Transverse colon (tissue), 4 donors: ENCODE data around the gene PIP4P1. TPM values are rescaled to one million over a fixed set of nuclear protein-coding genes. Genes with fewer than 3 reads are reported as not detected.
A peak's percentile ranks its signal among the peaks of the same experiment; 100 is the strongest.

Experiments used
- DNase-seq: peaks from one replicate; pipeline ENCODE4 v3.0.0-alpha.2; 2019
- H3K27ac ChIP-seq, 4 donors: fragments of 200-600 bp; sonication (generic); 2 replicates each; pipeline ENCODE4 v1.5.1; 2016 to 2018; ENCODE audit warnings: inconsistent platforms in 4 of 4
- H3K27me3 ChIP-seq: fragments of 200-600 bp; sonication (generic); 2 replicates; pipeline ENCODE4 v1.5.1; 2017; ENCODE audit warnings: inconsistent platforms
- H3K36me3 ChIP-seq, 4 donors: fragments of 200-600 bp; sonication (generic); 2 replicates each; pipeline ENCODE4 v1.5.1; 2017 to 2019; ENCODE audit warnings: inconsistent platforms in 4 of 4
- H3K4me1 ChIP-seq, 4 donors: fragments of 200-600 bp; sonication (generic); 2 replicates each; pipeline ENCODE4 v1.5.1; 2017 to 2020; ENCODE audit warnings: inconsistent platforms in 4 of 4
- H3K4me3 ChIP-seq, 4 donors: fragments of 200-600 bp; sonication (generic); 1 replicate in 1 of 4; 2 replicates in 3 of 4; pipeline versions ENCODE4 v1.5.1 to v1.6.1; 2017 to 2019; ENCODE audit warnings: inconsistent platforms in 4 of 4
- H3K9me3 ChIP-seq, 2 donors: fragments of 200-600 bp; sonication (generic); 2 replicates each; pipeline ENCODE4 v1.5.1; 2017 to 2019; ENCODE audit warnings: inconsistent platforms in 2 of 2
- EP300 ChIP-seq: sonication (generic); formaldehyde crosslinking; IDR thresholded peaks from one replicate; pipeline ENCODE4 v1.6.1; 2017; ENCODE audit warnings: antibody characterized with exemption, low read depth
- POLR2A ChIP-seq: fragments of 450-650 bp; IDR thresholded peaks from one replicate; pipeline ENCODE4 v1.6.1; 2016; ENCODE audit warnings: antibody characterized with exemption, mild to moderate bottlenecking, moderate library complexity
- POLR2AphosphoS5 ChIP-seq, 3 donors: sonication (generic); formaldehyde crosslinking; IDR thresholded peaks; one replicate each; pipeline ENCODE4 v1.6.1; 2016; ENCODE audit warnings: antibody characterized with exemption in 3 of 3
- WGBS, 2 donors: methylation state at CpG; one replicate each; pipeline ENCODE4 v1.1.5; 2018; ENCODE audit warnings: low coverage in 1 of 2; 5-methylcytosine and 5-hydroxymethylcytosine counted together
- in situ Hi-C, 4 donors: fragments of 200-750 bp; cut with MboI; loops; one replicate each; pipeline versions ENCODE4 v1.15.0 to v1.15.1; 2017; ENCODE audit warnings: low sequenced_read_pairs in 3 of 4, low pct_ligation_motif_present in 1 of 4, low pct_unique_long_range_greater_than_20kb in 1 of 4
- intact Hi-C: fragments of 100-400 bp; cut with DNase I; formaldehyde crosslinking; loops from one replicate; pipeline ENCODE4 v1.15.1; 2023; ENCODE audit warnings: low total_unique reads
- total RNA-seq, 4 donors: library from RNA; depleted of rRNA; stranded (reverse); fragments of >200 nt; gene quantifications; one replicate each; pipeline ENCODE4 v1.1.0, GENCODE V29; 2016
- TF ChIP-seq, protein P1 (sequence below), 5 experiments: fragments of 200-600 bp in 3 of 5; fragments of 450-650 bp in 2 of 5; sonication (generic) in 3 of 5; IDR thresholded peaks; 1 replicate in 2 of 5; 2 replicates in 3 of 5; pipeline ENCODE4 v1.5.1; 2016 to 2017; ENCODE audit warnings: antibody characterized with exemption in 5 of 5, inconsistent platforms in 3 of 5, mild to moderate bottlenecking in 2 of 5, moderate library complexity in 1 of 5

PIP4P1 gene
- total RNA-seq, 4 donors from 2014 or later: 18.7 to 49.4 (median 31.1) TPM

DNA sequence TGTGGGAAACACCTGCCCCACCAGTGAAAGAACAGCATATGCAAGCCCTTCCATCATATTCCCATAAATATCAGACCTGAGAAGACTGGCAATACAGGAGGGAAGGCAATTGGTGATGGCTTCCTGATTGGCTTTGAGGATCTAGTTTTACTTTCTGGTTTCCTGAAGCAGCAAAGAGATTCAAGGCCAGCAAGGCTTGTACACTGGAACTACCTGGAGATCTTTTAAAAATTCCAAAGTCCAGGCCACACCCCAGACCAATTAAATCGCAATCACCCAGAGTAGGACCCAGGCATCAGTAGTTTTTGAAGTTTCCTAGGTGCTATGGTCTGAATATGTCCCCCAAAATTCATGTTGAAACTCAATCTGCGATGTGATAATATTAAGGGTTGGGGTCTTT is 45.0 kb downstream of the PIP4P1 start:
- peak; percentile 20 for TF ChIP-seq POLR2A
- TF ChIP-seq POLR2AphosphoS5 (IDR thresholded peaks at IDR 0.05): peak in 2 of 3 donors; percentile 30 to 67
- TF ChIP-seq, protein P1, sequence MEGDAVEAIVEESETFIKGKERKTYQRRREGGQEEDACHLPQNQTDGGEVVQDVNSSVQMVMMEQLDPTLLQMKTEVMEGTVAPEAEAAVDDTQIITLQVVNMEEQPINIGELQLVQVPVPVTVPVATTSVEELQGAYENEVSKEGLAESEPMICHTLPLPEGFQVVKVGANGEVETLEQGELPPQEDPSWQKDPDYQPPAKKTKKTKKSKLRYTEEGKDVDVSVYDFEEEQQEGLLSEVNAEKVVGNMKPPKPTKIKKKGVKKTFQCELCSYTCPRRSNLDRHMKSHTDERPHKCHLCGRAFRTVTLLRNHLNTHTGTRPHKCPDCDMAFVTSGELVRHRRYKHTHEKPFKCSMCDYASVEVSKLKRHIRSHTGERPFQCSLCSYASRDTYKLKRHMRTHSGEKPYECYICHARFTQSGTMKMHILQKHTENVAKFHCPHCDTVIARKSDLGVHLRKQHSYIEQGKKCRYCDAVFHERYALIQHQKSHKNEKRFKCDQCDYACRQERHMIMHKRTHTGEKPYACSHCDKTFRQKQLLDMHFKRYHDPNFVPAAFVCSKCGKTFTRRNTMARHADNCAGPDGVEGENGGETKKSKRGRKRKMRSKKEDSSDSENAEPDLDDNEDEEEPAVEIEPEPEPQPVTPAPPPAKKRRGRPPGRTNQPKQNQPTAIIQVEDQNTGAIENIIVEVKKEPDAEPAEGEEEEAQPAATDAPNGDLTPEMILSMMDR (IDR thresholded peaks at IDR 0.05): no peak
- H3K27ac ChIP-seq: peak overlapping the region; percentile 83 to 99 (median 89)
- 86% methylated on average over 2 of the region's 2 CpGs; no CpG with 5 or more reads in 1 of the 2 donors for WGBS, 2 donors
- no peaks in the 10 kb centered on the region for H3K36me3 ChIP-seq
- H3K4me1 ChIP-seq: peaks cover 4 to 71% (median 51%) of the 10 kb centered on the region in 4 donors
- no peaks in the 10 kb centered on the region for H3K27me3 ChIP-seq
- no peak overlapping the region for H3K4me3 ChIP-seq
- DNase-seq: peak; percentile 59
- intact Hi-C loops (no loop called here), in situ Hi-C loops (loop anchor here in 2 of 4 donors (10.0 to 25.0 kb wide), 2 partner anchors 49 to 196 kb away; partner anchors contain the start of genes PIP4P1 (in 1 of the 2) and PNP (in 1 of the 2))
- no peaks in the 10 kb centered on the region for H3K9me3 ChIP-seq

DNA sequence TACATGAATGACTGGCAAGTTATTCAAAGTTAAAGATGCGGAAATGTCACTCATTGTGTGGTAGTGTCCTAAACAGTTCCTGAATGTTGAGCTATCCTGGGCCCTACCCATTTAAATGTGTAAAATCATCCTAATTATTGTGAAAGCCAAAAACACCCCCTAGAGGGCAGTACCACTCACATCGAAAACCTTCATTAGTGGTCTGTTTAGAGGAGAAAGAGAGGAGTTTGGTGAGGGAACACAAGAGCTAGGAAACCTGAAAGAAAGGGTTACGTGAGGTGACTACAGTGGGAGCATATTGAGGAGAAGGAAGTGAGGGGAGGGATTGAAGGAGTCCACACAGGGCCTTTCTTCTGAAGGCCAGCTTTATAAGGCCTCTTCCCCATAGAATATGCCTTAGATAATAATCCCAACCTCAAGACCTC is 45.4 kb downstream of the PIP4P1 start:
- Histone ChIP-seq H3K4me3 (no peak overlapping the region), H3K27me3 (no peaks in the 10 kb centered on the region), H3K4me1 (peaks cover 4 to 70% (median 50%) of the 10 kb centered on the region in 4 donors), H3K36me3 (no peaks in the 10 kb centered on the region), H3K27ac (peak overlapping the region; percentile 83 to 99 (median 89)), H3K9me3 (no peaks in the 10 kb centered on the region)
- DNase-seq: peak; percentile 34
- in situ Hi-C loops: loop anchor here in 2 of 4 donors (10.0 to 25.0 kb wide), 2 partner anchors 49 to 197 kb away; partner anchors contain the start of genes PIP4P1 (in 1 of the 2) and PNP (in 1 of the 2)
- WGBS, 2 donors: 27 to 45% methylated on average over 3 of the region's 3 CpGs
- TF ChIP-seq, protein P1 (IDR thresholded peaks at IDR 0.05): peak; percentile 58 to 78 (median 61)
- no peak for TF ChIP-seq POLR2A
- intact Hi-C loops: no loop called here

DNA sequence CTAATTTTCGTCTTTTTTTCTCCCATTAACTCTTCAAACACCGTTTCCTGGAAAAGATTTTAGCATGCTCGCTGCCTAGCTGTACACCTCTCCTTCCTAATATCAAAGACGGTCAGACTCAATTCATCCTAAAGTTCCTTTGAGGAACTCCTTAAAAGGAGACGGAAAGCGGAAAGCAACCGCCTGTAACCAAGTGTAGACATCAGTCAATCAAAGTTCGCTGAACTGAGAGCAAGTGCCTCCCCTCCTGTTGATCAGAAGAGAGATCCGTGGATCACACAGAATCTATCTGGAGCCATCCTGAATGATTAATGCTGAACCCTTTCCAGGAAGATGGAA is 47.5 kb downstream of the PIP4P1 start:
- Histone ChIP-seq H3K27me3 (no peaks in the 10 kb centered on the region), H3K4me1 (peaks cover 4 to 55% (median 41%) of the 10 kb centered on the region in 4 donors), H3K4me3 (peak overlapping the region; percentile 65 to 93 (median 78)), H3K9me3 (no peaks in the 10 kb centered on the region), H3K27ac (peak overlapping the region; percentile 96 to 99 (median 98)), H3K36me3 (no peaks in the 10 kb centered on the region)
- intact Hi-C loops: no loop called here
- in situ Hi-C loops: loop anchor here in 2 of 4 donors (10.0 to 25.0 kb wide), 2 partner anchors 51 to 199 kb away; partner anchors contain the start of genes PIP4P1 (in 1 of the 2) and PNP (in 1 of the 2)
- WGBS, 2 donors: 0 to 9% methylated on average over 3 to 9 of the region's 9 CpGs
- peak; percentile 21 for DNase-seq
- TF ChIP-seq POLR2A (no peak), POLR2AphosphoS5 (IDR thresholded peaks at IDR 0.05) (no peak), EP300 (no peak)
- TF ChIP-seq, protein P1 (IDR thresholded peaks at IDR 0.05): no peak

DNA sequence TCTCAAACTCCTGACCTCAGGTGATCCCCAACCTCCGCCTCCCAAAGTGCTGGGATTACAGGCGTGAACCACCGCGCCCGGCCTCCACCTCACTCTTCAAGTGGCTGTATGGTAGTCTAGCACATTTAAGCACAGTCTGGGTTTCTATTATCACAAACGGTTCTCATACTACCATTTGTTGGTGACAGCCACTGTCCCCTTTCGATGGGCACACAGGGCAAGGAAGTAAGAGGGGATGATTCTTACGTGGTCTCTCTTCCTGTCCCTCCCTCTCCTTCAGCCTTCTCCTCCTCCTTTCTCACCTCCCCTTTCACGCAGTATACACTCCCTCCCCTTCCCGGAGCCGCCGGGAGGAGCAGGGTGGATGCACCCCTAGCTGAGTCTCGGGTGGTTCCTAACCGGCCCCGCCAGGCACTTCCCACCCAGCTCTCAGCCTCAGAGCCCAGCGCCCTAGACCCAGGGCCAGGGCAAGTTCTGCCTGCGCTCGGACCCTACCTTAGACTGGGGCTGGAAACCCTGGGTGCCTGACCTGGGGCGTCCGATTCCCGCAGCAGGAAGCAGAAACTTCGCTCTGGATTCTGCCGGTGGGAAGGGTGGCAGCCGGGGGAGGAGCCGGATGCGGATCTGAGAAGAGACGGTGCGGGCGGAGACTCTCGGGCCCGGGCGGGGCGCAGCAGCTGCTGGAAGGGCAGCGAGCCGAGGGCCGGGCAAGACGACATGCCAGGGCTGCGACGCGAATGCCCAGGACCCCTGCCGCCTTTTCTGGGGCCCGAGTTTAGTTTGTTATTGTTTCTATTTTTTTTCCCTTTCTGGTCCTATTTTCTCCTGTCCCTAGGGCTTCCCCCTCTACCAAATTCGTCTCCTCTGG is 48.1 kb downstream of the PIP4P1 start, which contains the start of gene TEP1:
Gene TEP1, minus strand, starts transcription at position 626 of the 868 bp plus-strand sequence. CDS start 5,062 bp downstream, outside the sequence.
- Histone ChIP-seq H3K4me3 (peak within 1 kb of the TSS; percentile 65 to 93 (median 78)), H3K4me1 (peaks cover 4 to 52% (median 38%) of the 10 kb centered on the region in 4 donors), H3K36me3 (peaks cover 0 to 4% (median under 1%) of the 10 kb centered on the region in 4 donors), H3K9me3 (no peaks in the 10 kb centered on the region), H3K27ac (peak within 1 kb of the TSS; percentile 96 to 99 (median 98)), H3K27me3 (no peaks in the 10 kb centered on the region)
- WGBS, 2 donors: 0% methylated on average over 12 to 37 of the region's 43 CpGs
- in situ Hi-C loops (loop anchor here in 2 of 4 donors (10.0 to 25.0 kb wide), 2 partner anchors 52 to 199 kb away; partner anchors contain the start of genes PIP4P1 (in 1 of the 2) and PNP (in 1 of the 2)), intact Hi-C loops (no loop called here)
- TF ChIP-seq POLR2A (peak; percentile 97), POLR2AphosphoS5 (IDR thresholded peaks at IDR 0.05) (peak; percentile 81 to 94 (median 91)), EP300 (no peak)
- TF ChIP-seq, protein P1 (IDR thresholded peaks at IDR 0.05): peak in 1 of 5 experiments; percentile 30
- peak; percentile 94 for DNase-seq
